NCI-H1417 (cell line): Measurements from ENCODE around the gene RPS6KA5.
"Not testable (repeated sequence)": the region's sequence is repeated elsewhere in the genome, so short reads cannot be mapped to it uniquely, and the experiment has no call there.

Experiments
- DNase-seq, 3 experiments: peaks; one replicate each; lab custom pipeline; 2025; lab: John Stamatoyannopoulos, UW

Gene RPS6KA5

DNA sequence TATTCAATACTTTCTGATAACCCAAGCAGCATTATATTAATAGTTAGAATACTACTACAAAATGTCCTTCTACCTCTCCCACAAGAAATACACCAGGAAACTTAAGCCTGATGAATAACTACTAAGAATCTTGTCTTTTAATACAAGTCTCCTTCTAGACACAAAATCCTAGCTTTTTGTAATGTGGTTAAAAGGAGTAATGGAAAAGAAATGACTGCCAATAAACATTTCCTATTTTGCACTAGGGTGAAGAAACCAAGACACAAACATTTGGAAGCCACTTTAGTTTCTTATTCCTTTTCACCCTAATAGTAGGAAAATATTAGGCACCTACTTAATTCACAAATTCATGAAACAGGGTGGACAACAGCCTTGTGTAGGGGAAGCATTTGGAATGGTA is 192.9 kb downstream of the RPS6KA5 start:
- no peak for DNase-seq

DNA sequence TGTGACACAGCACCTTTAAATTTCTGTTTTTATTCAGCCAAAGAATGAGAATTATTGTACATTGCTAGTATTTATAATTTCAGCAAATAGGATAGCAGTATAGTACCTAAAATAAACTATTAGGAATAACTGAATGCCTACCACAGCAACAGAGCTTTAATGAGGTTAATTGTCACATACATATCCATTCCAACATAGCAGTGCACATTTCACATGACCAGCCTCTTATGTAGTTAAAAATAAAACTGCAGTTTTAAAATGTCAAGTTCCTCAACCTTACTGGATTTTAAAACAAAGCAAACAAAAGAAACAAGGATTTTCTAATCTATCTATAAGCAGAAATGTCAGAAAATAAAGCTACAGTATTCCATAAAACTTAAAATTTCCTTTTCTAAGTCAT is 193.6 kb downstream of the RPS6KA5 start:
- no peak for DNase-seq

DNA sequence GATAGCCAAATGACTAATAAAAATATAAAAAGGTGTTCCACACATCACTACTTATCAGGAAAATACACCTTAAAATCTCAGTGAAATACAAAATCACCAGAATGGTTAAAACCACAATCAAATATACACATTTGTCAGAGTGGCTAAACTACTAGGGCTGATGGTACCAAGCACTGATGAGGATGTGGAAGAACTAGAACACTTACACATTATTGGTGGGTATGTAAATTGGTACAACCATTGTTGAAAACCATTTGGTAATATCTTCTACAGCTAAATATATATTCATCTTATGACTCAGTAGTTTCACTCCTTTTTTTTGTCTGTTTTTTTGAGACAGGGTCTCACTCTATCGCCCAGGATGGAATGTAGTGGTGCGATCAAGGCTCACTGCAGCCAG is 195.7 kb downstream of the RPS6KA5 start:
- DNase-seq: no peak

DNA sequence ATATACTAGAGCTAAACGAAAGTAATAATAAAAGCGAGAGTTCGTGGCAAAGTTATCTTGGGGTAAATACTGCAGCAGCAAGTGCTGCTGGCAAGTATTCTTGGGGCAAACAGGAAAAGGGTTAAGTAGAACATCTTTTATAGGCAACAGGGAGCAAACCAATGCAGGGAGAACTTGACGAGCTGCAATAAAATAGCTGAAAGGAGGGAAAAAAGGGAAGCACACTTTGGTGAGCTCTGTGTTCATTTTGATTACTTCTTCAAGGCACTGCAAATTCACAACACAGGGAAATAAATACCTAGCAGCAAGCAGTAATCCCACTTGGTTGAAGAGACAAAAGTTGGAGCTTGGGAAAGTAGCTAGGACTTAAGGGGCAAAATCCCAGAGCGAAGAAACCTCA is 201.9 kb downstream of the RPS6KA5 start:
- no peak for DNase-seq

DNA sequence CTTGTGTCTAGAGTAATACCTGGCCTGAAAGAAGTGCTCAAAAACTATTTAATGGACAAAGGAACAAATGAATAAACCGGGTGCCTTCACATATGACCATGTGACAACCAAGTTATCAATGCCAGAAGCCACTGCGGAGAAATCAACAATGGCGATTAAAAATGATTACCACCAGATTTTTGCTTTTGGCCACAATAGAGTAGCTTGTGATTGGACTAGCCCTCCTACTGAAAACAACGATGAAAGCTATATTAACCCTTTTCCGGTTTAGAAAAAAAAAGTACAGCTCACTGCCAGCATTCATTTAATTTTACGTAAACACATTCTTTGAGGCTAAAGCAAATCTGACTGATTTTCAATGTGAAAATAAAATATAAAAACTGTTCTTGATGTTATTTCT is 202.6 kb downstream of the RPS6KA5 start:
- DNase-seq: no peak

DNA sequence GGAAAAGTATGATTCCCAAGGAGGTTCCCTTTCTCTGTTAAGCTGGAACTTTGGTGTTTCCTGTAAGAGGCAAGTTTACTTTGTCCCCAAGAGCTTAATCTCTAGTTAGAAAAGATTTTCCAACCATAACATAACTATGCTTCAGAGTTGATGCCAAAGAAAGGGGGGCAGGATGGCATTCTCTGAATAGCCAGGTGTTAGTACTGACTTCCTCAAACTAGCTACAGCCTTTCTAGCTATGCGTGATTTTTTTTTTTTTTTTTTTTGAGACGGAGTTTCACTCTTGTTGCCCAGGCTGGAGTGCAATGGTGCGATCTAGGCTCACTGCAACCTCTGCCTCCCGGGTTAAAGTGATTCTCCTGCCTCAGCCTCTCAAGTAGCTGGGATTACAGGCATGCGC is 204.3 kb downstream of the RPS6KA5 start:
- not testable (repeated sequence) for DNase-seq

DNA sequence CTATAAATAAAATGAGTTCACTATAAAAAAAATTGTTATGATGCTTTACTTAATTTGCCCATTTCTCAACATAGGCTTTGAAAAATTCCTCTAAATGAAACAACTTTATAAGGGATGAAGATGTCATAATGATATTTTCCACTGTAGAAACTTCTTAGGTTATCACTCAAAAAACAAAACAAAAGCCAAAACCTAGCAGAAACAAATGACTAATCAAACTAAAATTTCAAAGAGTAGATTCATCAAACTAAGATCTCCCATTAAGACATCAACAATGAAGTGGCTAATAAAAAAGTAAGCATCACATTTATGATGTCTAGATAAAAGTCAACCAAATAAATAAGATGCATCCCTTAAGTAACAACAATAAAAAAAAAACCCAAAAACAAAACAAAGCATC is 207.3 kb downstream of the RPS6KA5 start:
- DNase-seq: no peak

DNA sequence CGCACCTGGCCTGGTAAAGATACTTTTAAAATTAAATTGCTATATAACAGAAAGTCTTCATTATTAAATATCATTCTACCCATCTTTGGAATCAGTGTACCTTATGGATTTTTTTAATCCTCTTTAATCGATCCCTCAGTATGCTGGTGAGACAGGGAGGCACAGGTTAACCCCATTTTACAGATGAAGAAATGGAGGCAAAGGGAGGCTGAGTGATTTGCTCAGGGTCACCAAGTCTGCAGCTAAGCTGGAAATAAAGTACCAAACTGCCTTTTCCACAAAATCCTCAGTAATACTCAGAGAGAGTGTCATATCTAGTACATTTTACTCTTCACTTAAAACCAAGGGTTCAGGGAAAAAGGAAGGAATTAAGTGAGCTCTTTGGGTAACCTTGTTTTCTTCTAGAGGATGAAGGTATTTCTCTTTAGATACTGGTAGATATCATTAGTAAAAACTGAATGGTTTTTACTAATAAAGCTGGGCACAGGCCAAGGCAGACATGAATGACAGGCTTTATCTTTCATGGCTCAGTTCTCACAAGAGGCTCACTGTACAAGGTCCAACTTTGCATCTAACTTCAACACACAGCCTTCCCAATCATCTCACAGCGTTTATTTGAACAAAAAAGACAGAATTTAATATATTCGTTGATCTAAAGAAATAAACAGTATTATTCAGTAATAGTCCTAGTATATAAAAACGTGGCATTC is 209.0 kb downstream of the RPS6KA5 start:
- DNase-seq: no peak

DNA sequence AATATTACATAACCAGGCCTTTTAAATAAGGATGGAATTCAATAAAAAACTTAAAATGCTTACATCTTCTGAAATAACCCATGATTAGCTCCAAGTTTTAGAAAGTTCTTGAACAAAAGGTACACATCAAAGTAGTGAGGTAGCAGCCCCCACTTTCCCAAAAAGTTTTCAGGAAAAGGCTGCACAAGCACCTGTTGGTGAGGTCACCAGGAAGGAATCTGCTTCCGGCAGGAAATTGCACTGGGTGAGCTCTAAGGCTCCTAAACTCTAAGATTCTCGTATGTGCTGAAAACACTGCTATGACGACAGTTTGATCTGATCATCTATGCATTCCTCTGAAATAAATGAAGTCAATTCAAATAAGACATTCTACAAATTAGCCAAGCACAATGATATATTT is 210.0 kb downstream of the RPS6KA5 start:
- DNase-seq: no peak

DNA sequence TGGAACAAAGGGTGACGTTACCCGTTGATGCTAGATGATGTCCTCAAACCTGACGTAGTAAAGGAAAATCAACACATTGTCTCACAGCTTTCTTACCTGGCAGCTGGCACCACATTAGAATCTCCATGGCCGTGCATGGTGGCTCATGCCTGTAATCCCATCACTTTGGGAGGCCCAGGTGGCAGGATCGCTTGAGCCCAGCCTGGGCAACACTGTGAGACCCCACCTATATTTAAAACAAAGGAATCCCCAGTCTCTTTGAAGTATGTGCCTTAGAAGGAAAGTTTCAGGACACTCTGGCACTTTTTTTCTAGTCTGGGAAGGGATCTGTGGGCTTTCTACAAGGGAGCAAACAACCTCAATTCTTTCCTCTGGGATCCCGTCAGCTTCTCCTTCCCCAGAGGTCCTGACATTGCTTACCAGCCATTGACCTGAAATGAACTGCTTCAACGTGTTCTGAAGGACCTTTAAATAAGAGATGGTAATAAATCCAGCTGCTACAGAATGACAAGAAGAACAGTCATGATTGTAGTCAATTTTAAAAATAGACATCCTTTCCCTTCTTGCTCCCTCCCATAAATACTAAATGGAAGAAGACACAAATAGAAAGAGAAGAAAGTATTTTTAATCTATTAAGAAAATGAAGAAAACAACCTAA is 210.5 kb downstream of the RPS6KA5 start:
- peak in 1 of 3 experiments; percentile 10 for DNase-seq

DNA sequence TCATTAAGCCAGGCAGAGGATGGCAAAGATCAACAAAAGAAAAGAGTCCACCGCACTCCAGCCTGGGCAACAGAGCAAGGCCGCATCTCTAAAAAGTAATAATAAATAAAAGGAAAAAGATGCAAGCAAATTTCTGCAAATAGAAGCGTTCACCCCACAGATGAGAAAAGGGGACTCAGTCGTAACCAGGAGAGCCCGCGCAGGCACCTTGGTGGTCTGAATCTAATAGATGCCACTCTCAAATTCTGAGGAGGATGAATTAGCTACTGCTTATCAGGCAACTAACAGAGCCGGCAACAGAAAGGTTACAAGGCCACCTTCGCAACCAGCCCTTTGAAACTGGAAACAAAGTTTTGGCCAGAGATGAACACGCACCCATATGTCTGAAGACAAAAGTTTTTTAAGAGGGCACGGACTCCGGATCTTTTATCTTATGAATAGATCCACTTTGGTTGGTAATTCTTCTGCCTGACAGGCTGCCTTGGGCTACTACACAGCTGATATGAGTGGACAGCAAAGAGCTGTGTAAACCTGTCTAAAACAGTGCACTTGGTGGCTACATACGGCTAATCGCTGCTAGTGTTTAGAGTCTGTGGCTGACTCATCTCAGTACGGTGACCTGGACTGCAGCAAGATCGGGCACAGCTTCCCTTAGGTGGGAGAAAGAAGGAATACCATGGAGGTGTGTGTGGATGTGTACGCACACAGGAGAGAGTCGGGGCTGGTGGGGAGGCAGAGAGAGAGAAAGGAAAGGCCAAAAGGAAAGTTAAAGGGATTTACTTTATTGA is 211.3 kb downstream of the RPS6KA5 start:
- DNase-seq: no peak

DNA sequence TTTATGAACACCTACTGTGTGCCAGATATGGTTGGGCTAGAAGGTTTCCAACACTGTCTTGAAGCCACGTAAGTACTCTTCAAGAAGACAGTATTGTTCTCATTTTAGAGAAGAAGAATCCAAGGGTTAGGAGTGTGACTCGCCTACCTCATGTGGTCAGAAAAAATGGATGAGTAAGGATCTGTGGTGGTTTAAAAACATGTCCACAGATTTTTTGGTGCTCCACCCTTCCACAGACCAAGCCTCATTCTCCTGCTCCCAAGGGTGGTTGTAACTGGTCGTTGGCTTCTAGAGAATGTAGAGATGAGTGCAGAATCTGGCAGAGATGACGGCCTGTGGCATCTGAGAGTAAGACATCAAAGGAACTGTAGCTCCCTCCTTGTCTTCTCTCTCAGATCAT is 213.9 kb downstream of the RPS6KA5 start:
- no peak for DNase-seq

DNA sequence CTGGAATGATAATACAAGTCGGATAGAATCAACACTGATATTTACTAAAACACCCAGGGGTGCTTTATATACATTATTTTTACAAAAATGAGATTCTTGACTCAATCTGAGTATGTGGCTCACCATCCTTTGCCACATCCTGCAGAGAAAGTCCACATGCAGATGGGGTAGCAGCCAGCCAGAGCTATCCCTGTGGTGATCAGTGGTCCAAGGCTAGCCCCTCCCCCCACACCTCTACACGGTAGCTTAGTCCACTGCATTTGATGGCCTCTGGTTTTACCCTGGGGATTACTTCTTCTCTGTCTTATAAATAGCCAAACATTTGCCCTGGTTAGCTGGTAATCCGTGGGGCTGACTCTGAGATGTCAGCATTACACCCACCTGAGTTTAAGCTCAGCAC is 216.1 kb downstream of the RPS6KA5 start:
- no peak for DNase-seq

DNA sequence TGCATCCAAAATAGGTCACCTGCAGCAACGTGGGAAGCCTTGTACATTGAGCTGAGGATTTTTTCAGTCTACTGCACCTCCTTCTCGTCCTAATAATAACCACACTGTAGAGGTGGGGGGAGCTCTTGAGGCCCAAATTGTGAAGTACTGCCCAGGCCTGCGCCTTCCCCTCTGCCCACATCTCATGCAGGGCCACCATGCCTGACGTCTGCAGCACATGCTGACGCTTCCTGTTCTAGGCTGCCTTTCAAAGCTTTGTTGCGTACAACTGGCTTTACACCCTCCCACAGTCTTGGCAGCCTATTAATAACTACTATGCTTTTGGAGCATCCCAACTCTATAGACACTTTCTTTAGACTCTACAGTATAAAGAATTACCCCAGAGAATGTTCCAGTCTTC is 217.7 kb downstream of the RPS6KA5 start:
- DNase-seq: no peak

DNA sequence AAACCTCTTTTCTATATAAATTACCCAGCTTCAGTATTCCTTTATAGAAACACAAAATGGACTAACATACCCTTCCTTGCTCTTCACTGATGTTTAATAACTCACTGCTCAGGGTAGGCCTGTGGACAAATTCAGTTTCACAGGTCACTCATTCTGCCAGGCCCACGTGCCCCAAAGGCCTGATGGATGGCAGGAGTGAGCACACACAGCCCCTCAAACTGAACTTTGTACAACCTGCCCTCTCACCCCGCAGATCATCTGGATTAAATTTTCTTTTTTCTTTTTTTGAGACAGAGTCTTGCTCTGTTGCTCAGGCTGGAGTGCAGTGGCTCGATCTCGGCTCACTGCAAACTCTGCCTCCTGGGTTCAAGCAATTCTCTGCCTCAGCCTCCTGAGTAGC is 219.8 kb downstream of the RPS6KA5 start:
- not testable (repeated sequence) for DNase-seq

DNA sequence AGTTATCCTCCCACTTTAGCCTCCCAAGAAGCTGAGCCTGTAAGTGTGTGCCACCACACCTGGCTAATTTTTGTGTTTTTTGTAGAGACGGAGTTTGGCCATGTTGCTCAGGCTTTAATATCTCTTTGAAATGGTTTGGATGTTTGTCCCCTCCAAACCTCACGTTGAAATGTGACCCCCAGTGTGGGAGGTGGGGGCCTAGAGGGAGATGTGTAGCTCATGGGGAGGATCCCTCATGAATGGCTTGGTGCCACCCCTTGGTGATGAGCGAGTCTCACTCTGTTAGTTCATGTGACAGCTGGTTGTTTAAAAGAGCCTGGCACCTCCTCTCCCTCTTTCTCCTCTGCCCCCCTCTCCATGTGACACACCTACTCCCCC is 220.6 kb downstream of the RPS6KA5 start:
- DNase-seq: no peak

DNA sequence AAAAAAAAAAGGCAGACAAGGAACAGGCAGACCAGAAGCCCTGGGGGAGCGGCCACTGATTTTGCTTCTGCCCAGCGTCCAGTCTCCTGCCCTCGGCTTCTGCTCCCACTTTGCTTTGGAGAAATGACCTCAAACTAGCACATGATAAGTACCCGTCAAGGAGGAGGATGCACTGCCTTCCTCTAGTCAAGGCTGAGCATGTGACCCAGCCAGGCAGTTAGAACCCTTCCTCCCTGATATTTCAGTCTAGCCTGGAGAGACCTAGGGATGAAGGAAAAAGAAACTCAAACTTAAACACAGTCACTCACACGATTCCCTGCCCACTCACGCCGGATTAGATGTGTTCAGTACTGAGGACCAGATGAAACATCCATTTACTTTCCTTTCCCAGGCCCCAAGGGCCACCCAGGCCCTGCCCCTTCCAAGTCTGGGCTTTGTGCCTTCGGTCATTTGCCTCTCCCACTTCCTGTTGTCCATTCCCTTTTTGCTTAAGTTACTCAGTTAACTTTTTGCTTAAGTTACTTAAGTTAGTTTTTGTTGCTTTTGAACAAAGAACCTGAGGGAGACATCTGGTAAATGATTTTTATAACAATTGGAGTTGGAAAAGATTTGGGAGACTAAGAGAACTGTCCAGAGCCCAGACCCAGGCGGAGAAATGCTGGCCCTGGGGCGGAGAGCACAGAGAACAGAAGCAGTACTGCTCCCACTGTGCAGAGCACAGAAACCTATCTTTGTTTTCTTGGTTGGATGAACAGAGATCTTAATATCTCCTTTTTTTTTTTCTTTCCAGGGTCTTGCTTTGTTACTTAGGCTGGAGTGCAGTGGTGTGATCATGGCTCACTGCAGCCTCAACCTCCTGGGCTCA is 221.2 kb downstream of the RPS6KA5 start:
- DNase-seq: no peak

DNA sequence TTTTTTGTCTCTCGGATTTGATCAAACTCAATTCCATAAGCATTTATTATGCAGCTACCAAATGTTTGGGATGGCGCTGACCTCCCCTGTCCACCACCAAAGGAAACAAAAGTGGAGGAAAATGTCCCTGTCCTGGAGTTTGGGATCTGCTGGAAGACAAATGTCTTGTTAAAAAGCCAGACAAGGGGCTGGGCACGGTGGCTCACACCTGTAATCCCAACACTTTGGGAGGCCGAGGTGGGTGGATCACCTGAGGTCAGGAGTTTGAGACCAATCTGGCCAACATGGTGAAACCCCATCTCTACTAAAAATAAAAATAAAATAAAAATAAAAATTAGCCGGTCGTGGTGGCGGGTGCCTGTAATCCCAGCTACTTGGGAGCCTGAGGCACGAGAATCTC is 221.9 kb downstream of the RPS6KA5 start:
- DNase-seq: not testable (repeated sequence)

DNA sequence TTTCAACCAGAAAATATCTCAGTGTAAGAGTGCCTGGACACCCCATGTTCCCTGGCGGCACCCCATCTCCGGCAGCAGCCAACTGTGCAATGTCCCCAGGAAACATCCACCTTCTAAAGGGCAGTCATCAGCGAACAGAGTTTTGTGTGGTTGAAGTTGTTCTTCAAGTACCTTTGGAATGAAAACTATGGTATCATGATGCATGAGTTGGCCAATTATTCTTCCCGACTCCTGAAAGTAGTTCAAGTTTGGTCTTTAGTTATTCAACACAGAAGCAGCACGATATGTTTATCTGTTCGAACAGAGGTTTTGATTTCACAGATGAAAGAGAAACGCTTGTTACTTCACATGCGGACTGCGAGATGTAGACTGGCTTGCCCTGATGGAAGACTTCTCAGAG is 223.1 kb downstream of the RPS6KA5 start:
- no peak for DNase-seq

DNA sequence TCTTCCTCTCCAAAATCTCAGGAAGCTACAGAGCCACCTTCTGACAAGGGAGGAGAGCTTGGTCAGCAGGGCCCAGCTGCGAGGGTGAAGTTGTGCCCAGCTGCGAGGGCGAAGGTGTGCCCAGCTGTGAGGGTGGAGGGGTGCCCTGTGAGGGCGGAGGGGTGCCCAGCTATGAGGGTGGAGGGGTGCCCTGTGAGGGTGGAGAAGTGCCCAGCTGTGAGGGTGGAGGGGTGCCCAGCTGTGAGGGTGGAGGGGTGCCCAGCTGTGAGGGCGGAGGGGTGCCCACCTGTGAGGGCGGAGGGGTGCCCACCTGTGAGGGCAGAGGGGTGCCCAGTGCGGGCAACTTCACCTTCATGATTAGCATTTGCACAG is 223.8 kb downstream of the RPS6KA5 start:
- no peak for DNase-seq

DNA sequence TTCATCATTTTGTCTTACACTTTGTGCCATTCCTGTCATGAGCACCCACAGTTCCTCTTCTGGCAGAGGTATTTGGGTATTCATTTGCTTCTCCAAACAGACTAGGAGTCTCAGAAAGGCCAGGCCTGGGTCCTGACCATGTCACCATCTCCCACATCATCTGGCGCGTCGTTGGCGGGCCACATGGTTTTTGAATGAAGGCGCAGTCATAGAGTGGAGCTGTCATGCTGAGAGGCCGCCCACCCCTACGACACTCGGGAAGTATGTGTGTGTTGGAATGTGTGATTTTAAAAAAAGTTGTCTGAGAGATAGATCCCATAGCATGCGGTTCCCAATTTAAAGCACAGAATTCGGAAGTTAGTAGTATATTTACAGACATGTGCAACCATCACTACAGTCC is 228.6 kb downstream of the RPS6KA5 start:
- DNase-seq: no peak
